ENCODE data around the gene MTA3.

- TF ChIP-seq CTCF (IDR thresholded peaks at IDR 0.05) (no peak), EZH2 (IDR thresholded peaks at IDR 0.05) (no peak)
These were observed 193.1 kb downstream of the MTA3 start for GRCh38 chr2:42761554-42761953.
